HG02759 (cell line): ENCODE data around the gene MRM1.

Source experiments
- ATAC-seq: cut with Tn5 transposase; IDR thresholded peaks from one replicate; pipeline ENCODE4 v1.9.1; 2021; ENCODE audit warnings: mild to moderate bottlenecking, moderate library complexity; ENCODE audit not compliant: unreplicated experiment

MRM1 gene

GRCh38 chr17:36629252-36629847, 28.0 kb downstream of the MRM1 start:
- no peak for ATAC-seq

- no peak for ATAC-seq
Observed at GRCh38 chr17:36629970-36630502, 28.7 kb downstream of the MRM1 start.

GRCh38 chr17:36631022-36631421, 29.6 kb downstream of the MRM1 start:
- no peak for ATAC-seq

DNA sequence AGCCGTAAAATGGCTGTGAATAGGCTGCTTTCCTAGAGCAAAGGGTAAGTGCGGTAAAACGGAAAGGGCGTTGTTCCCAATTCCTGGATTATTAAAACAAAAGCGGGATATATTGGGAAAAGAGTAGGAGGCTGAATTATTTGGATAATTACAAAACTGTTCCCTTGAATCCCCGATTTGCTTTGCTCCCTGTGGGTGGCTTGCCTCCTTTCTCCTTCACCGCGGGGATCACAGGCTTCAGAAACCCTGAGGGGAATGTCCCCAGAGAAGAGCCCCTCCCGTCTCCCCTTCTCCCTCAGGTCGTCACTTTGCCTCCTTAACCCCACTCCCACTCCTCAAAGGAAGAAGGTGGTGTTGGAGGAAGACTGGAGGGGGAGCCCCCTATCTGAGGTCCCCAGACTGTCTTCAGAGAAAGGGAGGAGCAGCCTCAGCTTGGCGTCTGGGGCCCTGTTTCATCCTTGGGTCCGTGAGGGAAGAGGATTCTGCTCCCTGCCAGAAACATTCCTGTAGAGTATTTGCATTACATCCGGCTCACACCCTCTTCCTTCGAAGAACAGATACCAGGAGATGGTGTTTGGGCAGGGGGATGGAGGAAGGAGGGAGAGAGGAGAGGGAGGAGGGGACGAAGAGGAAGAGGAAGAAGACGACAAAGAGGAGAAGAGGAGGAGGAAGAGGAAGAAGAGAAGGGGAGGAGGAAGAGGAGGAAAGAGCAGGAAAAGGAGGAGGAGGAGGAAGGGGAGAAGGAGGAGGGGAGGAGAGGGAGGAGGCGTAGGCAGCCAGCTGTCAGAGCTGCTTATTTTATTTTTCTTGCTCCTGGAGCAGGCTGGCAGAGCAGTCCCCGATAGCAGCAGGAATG, 31.8 kb downstream of the MRM1 start:
- ATAC-seq = no peak

DNA sequence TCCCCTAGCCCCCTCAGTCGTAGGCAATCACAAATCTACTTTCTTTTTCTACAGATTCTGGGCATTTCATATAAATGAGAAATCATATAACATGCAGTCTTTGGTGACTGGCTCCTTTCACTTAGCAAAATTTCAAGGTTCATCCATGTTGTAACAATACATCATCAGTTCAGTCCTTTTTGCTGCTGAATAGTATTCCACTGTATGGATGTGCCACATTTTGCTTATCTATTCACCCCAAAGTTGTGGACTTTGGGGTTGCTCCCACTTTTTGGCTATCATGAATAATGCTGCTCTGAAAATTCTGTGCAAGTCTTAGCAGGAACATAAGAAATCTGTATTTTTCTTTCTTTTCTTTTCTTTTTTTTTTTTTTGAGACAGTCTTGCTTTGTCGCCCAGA, 39.0 kb downstream of the MRM1 start:
- no peak for ATAC-seq

- no peak for ATAC-seq
Observed at GRCh38 chr17:36640836-36641235, 39.5 kb downstream of the MRM1 start.

DNA sequence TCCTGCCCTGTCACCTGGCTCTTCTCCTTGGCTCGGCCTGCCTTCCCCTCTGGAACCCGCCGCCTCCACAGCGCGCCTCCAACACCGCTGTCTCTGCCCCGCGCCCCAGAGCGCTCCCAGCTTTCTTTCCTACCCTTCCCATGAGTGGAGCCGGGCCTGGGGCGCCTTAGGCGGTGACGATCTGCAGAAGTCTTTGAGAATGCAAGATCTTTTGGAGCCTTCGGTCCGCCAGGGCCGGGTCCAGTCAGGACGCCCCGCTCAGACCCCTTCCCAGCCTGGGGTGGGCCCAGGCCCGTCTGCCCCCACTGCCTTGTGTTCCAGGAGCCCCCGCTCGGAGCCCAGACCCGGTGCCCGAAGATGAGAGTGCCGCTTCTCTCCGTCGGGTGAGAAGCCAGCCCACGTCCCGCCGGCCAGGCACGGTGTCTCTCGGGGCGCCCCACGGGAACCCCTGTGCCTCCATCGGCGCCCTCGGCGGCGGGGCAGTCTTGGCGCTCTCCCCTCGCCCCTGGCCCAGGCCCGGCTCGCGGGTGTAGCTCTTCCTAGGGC, 40.0 kb downstream of the MRM1 start:
- ATAC-seq = no peak

DNA sequence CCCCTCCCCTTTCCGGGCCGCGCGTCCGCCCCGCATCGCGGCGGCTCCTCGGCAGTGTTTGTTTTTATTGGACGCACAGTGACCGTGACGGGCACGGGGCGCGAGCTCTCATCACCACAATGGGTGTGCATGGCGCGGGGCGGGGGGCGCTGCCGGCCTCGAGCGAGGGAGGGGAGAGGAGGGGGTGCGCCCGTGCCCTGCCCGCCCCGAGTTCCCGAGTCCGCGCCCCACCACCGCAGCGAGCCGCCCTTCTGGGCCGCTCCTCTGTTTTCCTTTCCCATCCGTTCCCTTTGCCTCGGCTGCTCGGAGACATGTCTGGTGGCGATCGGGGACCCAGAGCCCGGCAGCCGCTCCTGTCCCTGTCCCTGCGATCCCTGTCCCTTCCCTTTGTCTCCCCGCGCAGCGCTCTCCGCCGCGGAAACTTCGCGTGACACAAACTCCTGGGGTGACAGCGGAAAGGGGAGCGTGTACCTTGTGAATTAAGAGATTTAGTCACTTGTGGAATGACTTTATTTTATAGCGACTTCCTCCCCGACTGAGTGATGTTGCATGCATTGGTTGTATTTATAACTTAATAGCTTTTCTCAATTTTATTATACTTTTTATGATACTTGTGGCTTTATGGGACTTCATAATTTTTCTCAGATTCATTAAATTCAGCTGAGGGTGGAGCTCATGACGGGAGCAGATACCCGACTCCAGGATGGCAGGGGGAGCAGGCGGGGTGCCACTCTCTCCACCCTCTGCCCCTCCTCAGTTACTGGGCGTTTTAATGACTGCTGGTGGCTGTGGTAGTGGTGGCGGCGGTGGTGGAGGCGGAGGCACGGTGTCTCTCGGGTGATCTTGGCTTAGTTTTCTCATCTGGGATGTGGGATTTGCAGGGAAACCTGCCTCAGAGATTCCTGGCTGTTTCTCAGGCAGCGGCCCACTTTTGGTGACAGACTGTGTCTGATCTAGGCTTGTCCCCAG, 40.8 kb downstream of the MRM1 start:
- no peak for ATAC-seq

DNA sequence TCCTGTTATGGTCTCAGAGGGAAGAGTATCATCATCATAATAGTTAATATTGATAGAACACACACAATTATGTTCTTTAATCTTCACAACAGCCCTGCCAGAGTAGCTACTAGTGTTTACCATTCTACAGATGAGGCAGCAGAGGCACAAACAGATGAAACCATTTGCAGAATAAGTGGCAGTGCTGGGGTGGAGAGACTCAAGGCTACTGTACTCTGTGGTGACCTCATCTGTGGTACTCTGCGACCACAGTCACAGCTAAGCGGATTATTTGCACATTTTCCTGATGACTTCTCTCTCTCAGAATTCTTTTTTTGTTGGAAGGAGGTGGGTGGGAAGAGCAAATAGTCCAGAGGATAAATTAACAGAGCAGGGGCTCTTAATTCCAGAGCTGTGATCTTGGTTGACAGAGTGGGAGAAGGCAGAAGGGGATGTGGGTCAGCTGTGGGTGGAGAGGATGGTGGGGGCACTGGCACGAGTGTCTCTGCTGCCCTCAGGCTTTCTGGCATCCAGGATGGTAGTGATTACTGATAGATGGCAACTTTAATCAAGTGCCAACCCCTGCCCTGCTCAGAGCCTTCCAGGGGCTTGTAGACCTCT, 41.8 kb downstream of the MRM1 start:
- no peak for ATAC-seq

DNA sequence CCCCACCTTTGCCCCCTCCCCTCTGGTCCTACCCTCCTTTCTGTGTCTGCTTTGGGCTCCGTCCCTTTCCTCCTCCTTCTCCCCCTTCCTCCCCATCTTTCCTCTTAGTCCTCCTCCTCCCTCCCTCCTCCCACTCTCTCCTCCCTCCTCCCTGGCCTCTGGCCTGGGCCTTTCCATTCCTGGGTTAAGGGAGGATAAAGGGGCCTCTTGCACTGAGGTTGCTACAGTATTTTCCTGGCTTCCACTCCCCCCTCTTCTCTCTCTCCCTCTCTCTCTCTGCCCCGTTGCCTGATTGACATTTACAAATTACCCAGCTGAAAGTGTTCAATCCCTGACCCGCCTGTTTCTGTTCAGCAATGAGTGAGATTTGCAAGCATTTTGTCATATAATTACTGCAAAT, 44.0 kb downstream of the MRM1 start:
- no peak for ATAC-seq

DNA sequence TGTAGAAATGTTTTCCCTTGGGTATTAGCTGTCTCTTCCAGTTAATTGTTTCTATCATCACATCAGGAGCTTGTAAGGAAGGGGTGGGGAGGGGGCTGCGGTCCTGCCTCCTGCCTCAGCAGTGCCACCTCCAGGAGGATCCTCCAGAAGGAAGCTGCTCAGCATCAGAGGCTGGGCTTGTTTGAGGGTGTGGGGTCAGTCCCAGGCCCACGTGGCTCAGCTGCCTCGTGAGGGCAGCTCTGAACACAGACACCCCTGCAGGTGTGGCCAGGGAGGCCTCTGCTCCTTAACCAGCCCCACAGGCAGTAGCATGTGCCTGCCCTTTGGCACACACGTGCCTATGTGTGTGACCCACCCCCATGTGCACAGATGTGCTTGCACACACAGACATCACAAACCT, 46.3 kb downstream of the MRM1 start:
- no peak for ATAC-seq

DNA sequence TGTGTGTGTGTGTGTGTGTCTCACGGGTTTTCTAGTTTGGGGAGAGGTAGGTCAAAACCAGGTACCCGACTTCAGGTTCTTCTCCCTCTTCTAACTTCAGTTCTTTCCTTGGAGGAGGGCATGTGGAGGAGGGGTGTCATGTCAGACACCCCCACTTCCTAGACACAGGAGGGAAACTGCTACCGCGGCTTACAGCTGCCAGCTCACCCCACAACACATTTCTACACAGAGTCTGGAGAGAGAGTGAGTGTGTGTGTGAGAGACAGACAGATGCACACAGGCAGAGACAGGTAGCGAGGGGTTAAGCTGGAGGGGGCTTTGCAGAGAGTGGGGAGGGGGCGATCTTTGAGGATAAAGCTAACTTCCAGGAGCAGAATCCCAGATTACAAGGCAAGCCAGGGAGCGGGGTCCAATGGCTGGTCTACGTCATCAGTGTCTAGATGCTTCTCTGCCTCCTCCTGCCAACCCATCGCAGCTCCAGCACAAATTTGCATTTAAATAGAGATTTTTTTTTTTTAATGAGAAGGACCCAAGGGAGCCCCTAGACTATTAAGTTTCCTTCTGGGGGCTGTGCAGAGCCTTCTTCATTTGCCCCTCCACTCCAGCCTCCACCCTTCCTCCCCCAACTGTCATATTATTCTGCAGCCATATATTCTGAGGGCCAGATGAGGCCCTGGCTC, 48.9 kb downstream of the MRM1 start:
- no peak for ATAC-seq

GRCh38 chr17:36653374-36653773, 52.0 kb downstream of the MRM1 start:
- no peak for ATAC-seq

GRCh38 chr17:36653856-36654255, 52.5 kb downstream of the MRM1 start:
- ATAC-seq = no peak

DNA sequence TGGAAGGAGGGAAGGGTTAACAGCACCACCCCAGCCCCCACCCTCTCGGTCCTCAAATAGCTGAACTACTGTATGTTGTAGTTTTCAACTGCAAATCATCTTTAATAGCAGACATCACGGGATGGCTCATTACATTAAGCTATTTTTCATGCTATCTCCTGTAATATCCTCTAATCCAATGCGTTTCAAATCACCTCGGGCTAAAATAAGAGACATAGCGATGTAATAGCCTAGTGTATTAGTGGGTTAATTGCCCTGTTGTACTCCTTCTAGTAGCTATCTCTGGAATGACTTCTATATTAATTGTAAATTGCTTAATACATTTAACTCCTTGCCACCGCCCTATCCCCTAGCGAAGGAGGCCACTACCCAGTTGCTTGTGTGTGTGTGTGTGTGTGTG, 54.3 kb downstream of the MRM1 start:
- ATAC-seq = no peak

DNA sequence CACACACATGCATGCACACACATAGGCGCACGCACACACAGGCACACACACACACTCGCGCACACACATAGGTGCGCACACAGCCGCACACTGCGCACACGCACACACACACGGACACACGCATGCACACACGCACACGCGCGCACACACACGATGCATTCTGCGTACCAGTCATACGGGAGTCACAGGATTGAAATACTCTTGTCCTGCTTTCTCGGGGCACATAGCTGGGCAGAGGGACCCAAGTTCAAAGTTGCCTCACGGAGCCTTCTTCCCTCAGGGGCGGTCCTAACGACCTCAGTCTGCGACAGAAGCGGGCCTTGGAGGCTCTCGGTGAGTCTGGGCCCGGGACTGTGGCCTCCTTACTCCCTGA, 56.0 kb downstream of the MRM1 start:
- ATAC-seq = no peak

DNA sequence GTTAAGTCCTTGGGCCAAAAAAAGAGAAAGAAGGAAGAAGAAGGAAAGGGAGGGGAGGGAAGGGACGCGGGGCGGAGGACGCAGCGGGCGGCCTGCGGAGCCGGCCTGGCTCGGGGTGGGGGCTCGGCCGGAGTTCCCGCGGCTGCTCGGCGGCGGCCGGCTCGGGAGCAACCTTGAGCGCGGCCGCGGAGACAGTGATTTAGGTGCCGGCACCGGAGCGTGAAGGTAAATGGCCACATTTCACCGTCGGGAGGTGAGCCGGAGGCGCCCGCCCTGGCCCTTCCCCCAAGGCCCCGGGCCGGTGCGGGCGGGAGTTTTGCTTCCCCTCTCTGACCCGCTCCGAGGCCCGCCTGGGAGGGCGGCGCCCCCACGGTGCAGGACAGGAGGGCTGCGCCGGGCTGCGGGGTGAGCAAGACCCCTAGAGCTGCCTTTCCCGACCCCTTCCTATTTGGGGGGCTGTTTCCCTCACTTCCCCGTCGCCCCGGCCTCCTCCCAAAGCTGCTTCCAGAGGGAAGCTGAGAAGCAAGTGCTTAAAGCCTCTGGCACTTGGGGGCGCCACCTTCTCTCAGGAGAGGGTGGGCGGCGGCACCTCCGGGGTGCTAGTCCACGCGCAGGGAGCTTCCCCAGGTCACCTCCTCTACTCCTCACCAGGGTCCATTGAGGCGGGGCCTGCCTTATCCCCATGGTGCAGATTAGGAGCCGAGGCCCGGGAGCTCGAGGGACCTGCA, 56.5 kb downstream of the MRM1 start:
- ATAC-seq = no peak
